Ovary (tissue), 9 donors: ENCODE measurements around the gene MTMR11. TPM values are rescaled to one million over a fixed set of nuclear protein-coding genes. Genes with fewer than 3 reads are reported as not detected.

Experiments
- DNase-seq, 5 donors: peaks; one replicate each; pipeline ENCODE4 v3.0.0-alpha.2; 2019 to 2020
- H3K27ac ChIP-seq, 2 donors: fragments of 200-600 bp; one replicate each; pipeline versions ENCODE4 v1.5.1 to v1.8.0; 2019 to 2022
- H3K27me3 ChIP-seq: fragments of 200-600 bp; one replicate; pipeline ENCODE4 v1.8.0; 2022
- H3K36me3 ChIP-seq: fragments of 200-600 bp; sonication (generic); one replicate; pipeline ENCODE4 v1.5.1; 2019
- H3K4me1 ChIP-seq: one replicate; pipeline ENCODE4 v1.8.1; 2013; ENCODE audit warnings: mild to moderate bottlenecking, moderate library complexity; ENCODE audit not compliant: insufficient read depth
- H3K4me3 ChIP-seq: fragments of 200-600 bp; sonication (generic); one replicate; pipeline ENCODE4 v1.5.1; 2017
- H3K9me3 ChIP-seq, 2 donors: fragments of 200-600 bp in 1 of 2; sonication (generic) in 1 of 2; one replicate each; pipeline versions ENCODE4 v1.5.1 to v1.8.1; 2013 to 2019; ENCODE audit warnings: mild to moderate bottlenecking in 1 of 2, moderate library complexity in 1 of 2
- CTCF ChIP-seq, 3 donors: fragments of 450-650 bp in 2 of 3; fragments of 200-600 bp in 1 of 3; IDR thresholded peaks; one replicate each; pipeline versions ENCODE4 v1.5.1 to v1.8.0; 2016 to 2022; ENCODE audit warnings: antibody characterized with exemption in 3 of 3, mild to moderate bottlenecking in 1 of 3
- EP300 ChIP-seq: sonication (generic); formaldehyde crosslinking; IDR thresholded peaks from one replicate; pipeline ENCODE4 v1.6.1; 2017; ENCODE audit warnings: antibody characterized with exemption
- POLR2A ChIP-seq: fragments of 450-650 bp; IDR thresholded peaks from one replicate; pipeline ENCODE4 v1.6.1; 2017; ENCODE audit warnings: antibody characterized with exemption, mild to moderate bottlenecking, moderate library complexity
- WGBS, 3 donors: extraction: QIAGEN DNeasy Blood & Tissue Kit in 1 of 3; methylation state at CpG; one replicate each; pipeline versions ENCODE4 v1.1.5 to v1.1.7; 2013 to 2017; 5-methylcytosine and 5-hydroxymethylcytosine counted together
- intact Hi-C, 4 donors: fragments of 100-400 bp; cut with DNase I; formaldehyde crosslinking; loops; one replicate each; pipeline versions ENCODE4 v1.11.0 to v1.15.1; 2022 to 2023
- polyA plus RNA-seq, 2 donors: library from polyadenylated mRNA; stranded (reverse); fragments of 200-250 nt in 1 of 2; fragments of 350-450 nt in 1 of 2; fragmentation: Illumina TruSeq in 1 of 2; extraction: RNeasy Lipid Tissue Mini Kit (QIAGEN cat#74804) in 1 of 2; gene quantifications; one replicate each; pipeline ENCODE4 v1.2.3, GENCODE V29; 2013 to 2014
- total RNA-seq, 7 donors: library from RNA; depleted of rRNA in 2 of 7; stranded (reverse); fragments of >200 nt in 2 of 7; fragmentation: NEBNext Ultra II Directional in 3 of 7; extraction: Animal tissue kit (Norgen Biotek cat#: 25700) in 3 of 7; gene quantifications; one replicate each; pipeline versions ENCODE4 v1.1.0 to v1.2.4, GENCODE V29; 2016 to 2023
- donor health status: DM: no; HTN: no; CAD: no; lungs with moderate emphysema.
- donor health status: DM: no; HTN: no; CAD: no.
- donor health status: Bipolar disorder and iron deficiency.
- donor health status: DM: yes; HTN: yes; CAD: no.
- donor health status: DM: no; HTN: no; CAD: no.
- donor health status: DM: yes; HTN: yes; CAD: no.

Gene MTMR11
- total and polyA plus RNA-seq, 9 donors = 19.1 to 51.5 (median 33.0) TPM

- TF ChIP-seq CTCF (IDR thresholded peaks at IDR 0.05) = no peak
- TF ChIP-seq EP300 = no peak
- no peak for TF ChIP-seq POLR2A
- no peaks in the 10 kb centered on the region for H3K4me1 ChIP-seq
- H3K4me3 ChIP-seq = no peak overlapping the region
- no peak overlapping the region for H3K27ac ChIP-seq
- no peaks in the 10 kb centered on the region for H3K36me3 ChIP-seq
- no peak for DNase-seq
- H3K27me3 ChIP-seq = no peaks in the 10 kb centered on the region
- WGBS, 3 donors = 85 to 86% (median 85%) methylated on average over 11 of the region's 11 CpGs
- intact Hi-C loops = no loop called here
- no peaks in the 10 kb centered on the region for H3K9me3 ChIP-seq
These were observed 21.1 kb downstream of the MTMR11 start for GRCh38 chr1:149915429-149916192.

- TF ChIP-seq POLR2A = no peak
- TF ChIP-seq CTCF (IDR thresholded peaks at IDR 0.05) = no peak
- no peak for TF ChIP-seq EP300
- no peaks in the 10 kb centered on the region for H3K36me3 ChIP-seq
- no peaks in the 10 kb centered on the region for H3K9me3 ChIP-seq
- H3K4me1 ChIP-seq = no peaks in the 10 kb centered on the region
- no peak overlapping the region for H3K4me3 ChIP-seq
- H3K27ac ChIP-seq = no peak overlapping the region
- no peaks in the 10 kb centered on the region for H3K27me3 ChIP-seq
- intact Hi-C loops = no loop called here
- WGBS, 3 donors = 84 to 96% (median 87%) methylated on average over 1 of the region's 1 CpG
- DNase-seq = no peak
These were observed 22.1 kb downstream of the MTMR11 start for GRCh38 chr1:149914545-149914944.

DNA sequence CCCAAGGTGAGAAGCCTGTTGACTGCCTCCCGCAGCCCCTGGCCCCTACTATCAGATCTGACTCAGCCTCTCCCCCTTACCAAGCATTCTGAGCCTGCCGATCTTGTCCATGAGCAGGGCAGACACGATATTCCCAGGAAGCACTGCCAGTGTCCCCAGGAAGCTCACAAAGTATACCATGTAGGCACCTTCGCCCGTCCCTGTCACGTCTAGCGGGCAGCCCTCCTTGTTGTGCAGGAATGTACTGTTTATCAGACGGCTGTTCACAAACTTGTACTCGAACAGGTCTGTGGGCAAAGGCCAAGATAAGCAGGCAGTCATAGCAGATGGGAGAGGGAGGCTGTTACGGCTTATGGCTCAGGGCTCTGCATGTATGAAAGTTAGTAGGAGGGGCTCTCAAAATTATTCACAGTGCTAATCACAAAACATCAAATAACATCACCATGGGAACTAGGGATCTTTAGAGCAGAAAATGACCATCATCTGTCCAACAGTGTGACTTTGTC is 30.1 kb downstream of the MTMR11 start:
- Histone ChIP-seq H3K4me3 (no peak overlapping the region), H3K27ac (no peak overlapping the region), H3K9me3 (no peaks in the 10 kb centered on the region), H3K4me1 (no peaks in the 10 kb centered on the region), H3K27me3 (no peaks in the 10 kb centered on the region), H3K36me3 (no peaks in the 10 kb centered on the region)
- WGBS, 3 donors = 74 to 84% (median 76%) methylated on average over 10 of the region's 10 CpGs
- DNase-seq = no peak
- intact Hi-C loops = no loop called here
- TF ChIP-seq CTCF (IDR thresholded peaks at IDR 0.05) (no peak), EP300 (no peak), POLR2A (no peak)

DNA sequence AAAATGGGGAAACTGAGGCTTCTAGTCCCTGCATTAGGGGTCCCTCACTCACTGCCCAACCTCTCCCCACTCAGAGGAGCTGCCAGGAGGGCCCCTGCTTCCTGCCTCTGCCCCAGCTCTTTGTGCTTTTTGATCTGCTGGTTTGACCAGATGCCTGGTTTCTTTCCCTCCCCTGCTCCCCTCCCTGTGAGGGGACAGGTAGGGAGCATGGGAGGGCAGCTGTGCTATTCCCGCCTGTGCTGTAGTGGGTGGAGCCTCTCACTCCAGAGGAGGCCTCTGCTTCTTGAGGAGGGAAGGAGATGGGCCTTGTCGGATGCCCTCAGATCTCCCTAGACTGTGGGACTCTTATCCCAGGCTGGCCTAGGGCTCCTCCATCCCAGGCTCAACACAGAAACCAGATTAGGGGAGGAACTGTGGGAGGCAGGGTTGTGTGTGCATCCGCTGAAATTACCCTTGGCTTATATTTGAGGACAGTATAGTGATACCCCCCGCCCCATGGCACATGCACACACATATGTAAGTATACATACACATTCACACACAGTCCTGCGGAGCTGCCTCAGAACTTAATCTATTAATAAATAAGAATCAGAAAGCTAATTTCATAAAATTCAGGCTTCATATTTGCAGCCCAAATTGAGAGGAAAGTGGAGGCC is 32.7 kb downstream of the MTMR11 start:
- no peak for TF ChIP-seq CTCF (IDR thresholded peaks at IDR 0.05)
- no peak for TF ChIP-seq EP300
- no peak for TF ChIP-seq POLR2A
- Histone ChIP-seq H3K4me3 (no peak overlapping the region), H3K4me1 (peaks cover 2% of the 10 kb centered on the region), H3K27ac (no peak overlapping the region), H3K36me3 (no peaks in the 10 kb centered on the region), H3K27me3 (no peaks in the 10 kb centered on the region), H3K9me3 (no peaks in the 10 kb centered on the region)
- DNase-seq = no peak
- intact Hi-C loops = no loop called here
- 78 to 83% (median 82%) methylated on average over 5 of the region's 5 CpGs for WGBS, 3 donors
